Left lung (tissue), 10 donors: Measurements from ENCODE around the gene MEA1. TPM values are rescaled to one million over a fixed set of nuclear protein-coding genes. Genes with fewer than 3 reads are reported as not detected.

Source experiments
- ATAC-seq: fragments of 200-7000 bp; cut with Tn5 transposase; one replicate; pipeline ENCODE4 v1.9.1; 2020; ENCODE audit warnings: moderate library complexity
- DNase-seq, 4 donors: peaks; one replicate each; pipeline ENCODE4 v3.0.0-alpha.2; 2013 to 2020
- H3K27ac ChIP-seq, 2 donors: fragments of 200-600 bp; sonication (generic) in 1 of 2; one replicate each; pipeline versions ENCODE4 v1.5.0 to v1.8.0; 2020 to 2021
- H3K27me3 ChIP-seq, 2 donors: fragments of 200-600 bp; sonication (generic) in 1 of 2; one replicate each; pipeline versions ENCODE4 v1.5.0 to v1.8.0; 2020 to 2021
- H3K36me3 ChIP-seq, 2 donors: fragments of 200-600 bp; sonication (generic) in 1 of 2; one replicate each; pipeline versions ENCODE4 v1.5.0 to v1.8.0; 2020 to 2021
- H3K4me1 ChIP-seq, 2 donors: fragments of 200-600 bp; one replicate each; pipeline ENCODE4 v1.8.0; 2021
- H3K4me3 ChIP-seq, 2 donors: fragments of 200-600 bp; sonication (generic) in 1 of 2; one replicate each; pipeline versions ENCODE4 v1.5.0 to v1.8.0; 2020 to 2021; ENCODE audit warnings: mild to moderate bottlenecking in 1 of 2
- H3K9me3 ChIP-seq, 2 donors: fragments of 200-600 bp; sonication (generic) in 1 of 2; one replicate each; pipeline versions ENCODE4 v1.5.0 to v1.8.0; 2020 to 2021
- CTCF ChIP-seq, 2 donors: fragments of 200-600 bp; sonication (generic) in 1 of 2; IDR thresholded peaks; one replicate each; pipeline versions ENCODE4 v1.5.0 to v1.8.0; 2021; ENCODE audit warnings: antibody characterized with exemption in 2 of 2
- intact Hi-C, 2 donors: fragments of 100-400 bp; cut with DNase I; formaldehyde crosslinking; loops; one replicate each; pipeline versions ENCODE4 v1.11.2 to v1.14.2; 2022
- polyA plus RNA-seq, 6 donors: library from polyadenylated mRNA; unstranded; fragments of 120-200 nt; gene quantifications; one replicate each; pipeline ENCODE4 v1.2.1, GENCODE V29; 2013; ENCODE audit not compliant: insufficient read length in 6 of 6
- total RNA-seq, 2 donors: library from RNA; stranded (reverse); fragmentation: NEBNext Ultra II Directional; extraction: Animal tissue kit (Norgen Biotek cat#: 25700); gene quantifications; one replicate each; pipeline ENCODE4 v1.2.1, GENCODE V29; 2021
- donor health status: DM: no; HTN: yes; CAD: no.
- donor health status: DM: no; HTN: no; CAD: no.

MEA1 gene
- total and polyA plus RNA-seq, 8 donors: 42.7 to 82.6 (median 76.4) TPM

DNA sequence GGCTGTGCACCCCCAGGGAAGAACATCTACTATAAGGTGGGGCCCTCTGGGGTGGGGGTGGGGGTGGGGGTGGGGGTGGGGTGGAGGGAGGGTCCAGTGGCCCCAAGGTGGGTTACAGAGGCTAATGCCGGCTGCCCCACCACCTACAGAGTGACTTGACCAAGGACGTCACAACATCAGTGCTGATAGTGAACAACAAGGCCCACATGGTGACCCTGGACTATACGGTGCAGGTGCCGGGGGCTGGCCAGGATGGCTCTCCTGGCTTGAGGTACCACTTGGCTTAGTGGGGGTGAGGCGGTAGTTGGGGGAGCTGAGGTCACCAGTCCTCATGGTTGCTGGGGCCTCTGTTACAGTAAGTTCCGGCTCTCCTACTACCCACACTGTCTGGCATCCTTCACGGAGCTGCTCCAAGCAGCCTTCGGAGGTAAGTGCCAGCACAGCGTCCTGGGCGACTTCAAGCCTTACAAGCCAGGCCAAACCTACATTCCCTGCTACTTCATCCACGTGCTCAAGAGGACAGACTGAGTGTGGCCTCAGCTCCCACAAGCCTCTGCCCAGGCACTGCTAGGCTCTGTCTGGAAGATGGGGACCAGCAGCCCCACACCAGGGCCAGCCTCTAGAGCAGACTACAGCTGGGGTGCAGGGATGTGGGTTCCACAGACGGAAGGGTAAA lies 50.4 kb downstream of the MEA1 start:
- no peaks in the 10 kb centered on the region for H3K9me3 ChIP-seq
- H3K4me1 ChIP-seq: peaks cover 12 to 20% of the 10 kb centered on the region in 2 donors
- peaks cover 0 to 16% of the 10 kb centered on the region in 2 donors for H3K27me3 ChIP-seq
- DNase-seq (no peak), ATAC-seq (no peak)
- intact Hi-C loops: no loop called here
- no peak for TF ChIP-seq CTCF (IDR thresholded peaks at IDR 0.05)
- no peak overlapping the region for H3K4me3 ChIP-seq
- H3K27ac ChIP-seq: no peak overlapping the region
- H3K36me3 ChIP-seq: peaks cover 0 to 61% of the 10 kb centered on the region in 2 donors

- intact Hi-C loops: no loop called here
- no peak for ATAC-seq
Measured at GRCh38 chr6:42962502-42963178, 51.1 kb downstream of the MEA1 start.

DNA sequence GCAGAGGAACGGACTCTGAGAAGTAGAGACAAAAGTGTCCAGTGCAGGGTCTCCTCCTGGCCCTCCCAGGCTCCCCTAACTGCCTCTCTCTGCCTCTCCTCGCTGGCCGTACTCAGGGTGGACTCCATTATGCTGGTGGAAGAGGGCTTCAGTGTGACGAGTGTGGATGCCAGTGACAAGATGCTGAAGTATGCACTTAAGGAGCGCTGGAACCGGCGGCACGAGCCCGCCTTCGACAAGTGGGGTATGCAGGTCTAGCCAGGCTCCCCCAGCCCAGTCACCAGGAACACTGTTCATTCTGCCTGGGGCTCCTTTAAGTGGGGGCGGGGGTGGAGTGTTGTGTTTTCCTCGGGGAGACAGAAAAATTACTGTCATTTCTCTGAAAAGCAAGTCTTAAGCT lies 51.6 kb downstream of the MEA1 start:
- Histone ChIP-seq H3K27me3 (peaks cover 0 to 16% of the 10 kb centered on the region in 2 donors), H3K36me3 (peaks cover 0 to 48% of the 10 kb centered on the region in 2 donors), H3K27ac (no peak overlapping the region), H3K4me1 (peaks cover 12 to 20% of the 10 kb centered on the region in 2 donors), H3K9me3 (no peaks in the 10 kb centered on the region), H3K4me3 (no peak overlapping the region)
- intact Hi-C loops: no loop called here
- no peak for TF ChIP-seq CTCF (IDR thresholded peaks at IDR 0.05)
- ATAC-seq: no peak
- no peak for DNase-seq

More at GRCh38 chr6:42962502-42963178, 51.1 kb downstream of the MEA1 start:
- Histone ChIP-seq H3K9me3 (no peaks in the 10 kb centered on the region), H3K27ac (no peak overlapping the region), H3K4me3 (no peak overlapping the region), H3K36me3 (peaks cover 0 to 54% of the 10 kb centered on the region in 2 donors), H3K4me1 (peaks cover 12 to 20% of the 10 kb centered on the region in 2 donors), H3K27me3 (peaks cover 0 to 16% of the 10 kb centered on the region in 2 donors)
- DNase-seq: no peak
- TF ChIP-seq CTCF (IDR thresholded peaks at IDR 0.05): no peak

Other genes starting within 250 kb of the MEA1 start
- gene BICRAL, start 231.9 kb downstream of the MEA1 start, total RNA-seq: 10 to 100 TPM; 12.6 to 15.9 TPM
- gene BICRAL, start 231.9 kb downstream of the MEA1 start, polyA plus RNA-seq: 10 to 100 TPM; 17.6 to 20.0 (median 19.2) TPM
- 10 to 100 TPM; 64.6 to 77.8 TPM for gene RPL7L1, start 134.3 kb downstream of the MEA1 start, total RNA-seq
- gene RPL7L1, start 134.3 kb downstream of the MEA1 start, polyA plus RNA-seq: 100 to 1,000 TPM in 5 of 6 donors, 10 to 100 TPM in 1; 98.0 to 122 (median 116) TPM
- gene PTCRA, start 97.9 kb downstream of the MEA1 start, total RNA-seq: 1 to 10 TPM; 2.0 to 2.1 TPM
- gene PTCRA, start 97.9 kb downstream of the MEA1 start, polyA plus RNA-seq: under 1 TPM in 5 of 6 donors, not detected in 1; 0.38 to 0.79 (median 0.58) TPM
- gene CNPY3, start 84.5 kb downstream of the MEA1 start, total RNA-seq: 10 to 100 TPM; 71.4 to 74.1 TPM
- 10 to 100 TPM; 59.2 to 72.1 (median 63.2) TPM for gene CNPY3, start 84.5 kb downstream of the MEA1 start, polyA plus RNA-seq
- 1 to 10 TPM in 1 of 2 donors, under 1 TPM in 1; 0.86 to 1.0 TPM for gene GNMT, start 53.2 kb downstream of the MEA1 start, total RNA-seq
- gene GNMT, start 53.2 kb downstream of the MEA1 start, polyA plus RNA-seq: 1 to 10 TPM in 2 of 6 donors, under 1 TPM in 4; 0.79 to 2.3 (median 0.96) TPM
- 10 to 100 TPM; 23.2 to 25.2 TPM for gene PEX6, start 34.8 kb downstream of the MEA1 start, total RNA-seq
- gene PEX6, start 34.8 kb downstream of the MEA1 start, polyA plus RNA-seq: 10 to 100 TPM; 15.2 to 27.1 (median 18.1) TPM
- 10 to 100 TPM; 30.0 to 35.0 TPM for gene PPP2R5D, start 29.4 kb downstream of the MEA1 start, total RNA-seq
- 10 to 100 TPM; 56.8 to 76.3 (median 63.3) TPM for gene PPP2R5D, start 29.4 kb downstream of the MEA1 start, polyA plus RNA-seq
- gene KLHDC3, start 303 bp upstream of the MEA1 start, total RNA-seq: 10 to 100 TPM; 50.5 to 65.4 TPM
- 100 to 1,000 TPM in 3 of 6 donors, 10 to 100 TPM in 3; 95.3 to 110 (median 103) TPM for gene KLHDC3, start 303 bp upstream of the MEA1 start, polyA plus RNA-seq
- gene RRP36, start 7.7 kb upstream of the MEA1 start, total RNA-seq: 10 to 100 TPM; 43.3 to 53.5 TPM
- 10 to 100 TPM; 48.0 to 55.2 (median 50.2) TPM for gene RRP36, start 7.7 kb upstream of the MEA1 start, polyA plus RNA-seq
- gene CUL7, start 39.9 kb upstream of the MEA1 start, total RNA-seq: 10 to 100 TPM; 22.0 to 28.4 TPM
- 10 to 100 TPM; 42.0 to 54.3 (median 43.6) TPM for gene CUL7, start 39.9 kb upstream of the MEA1 start, polyA plus RNA-seq
- 10 to 100 TPM; 35.2 to 43.4 TPM for gene MRPL2, start 45.5 kb upstream of the MEA1 start, total RNA-seq
- gene MRPL2, start 45.5 kb upstream of the MEA1 start, polyA plus RNA-seq: 10 to 100 TPM; 36.2 to 48.0 (median 40.5) TPM
- 10 to 100 TPM; 20.2 to 38.8 TPM for gene KLC4, start 45.7 kb upstream of the MEA1 start, total RNA-seq
- gene KLC4, start 45.7 kb upstream of the MEA1 start, polyA plus RNA-seq: 10 to 100 TPM; 44.5 to 55.6 (median 53.3) TPM
- gene PTK7, start 62.4 kb upstream of the MEA1 start, total RNA-seq: 100 to 1,000 TPM in 1 of 2 donors, 10 to 100 TPM in 1; 89.2 to 179 TPM
- 100 to 1,000 TPM; 274 to 312 (median 289) TPM for gene PTK7, start 62.4 kb upstream of the MEA1 start, polyA plus RNA-seq
- 10 to 100 TPM; 31.8 to 36.3 TPM for gene SRF, start 157.3 kb upstream of the MEA1 start, total RNA-seq
- gene SRF, start 157.3 kb upstream of the MEA1 start, polyA plus RNA-seq: 10 to 100 TPM; 20.2 to 33.5 (median 30.1) TPM
- gene CUL9, start 168.2 kb upstream of the MEA1 start, total RNA-seq: 10 to 100 TPM; 36.1 to 37.3 TPM
- 10 to 100 TPM; 35.9 to 55.1 (median 42.3) TPM for gene CUL9, start 168.2 kb upstream of the MEA1 start, polyA plus RNA-seq
- gene DNPH1, start 215.5 kb upstream of the MEA1 start, total RNA-seq: 10 to 100 TPM; 47.3 to 49.6 TPM
- 10 to 100 TPM; 26.4 to 43.4 (median 31.9) TPM for gene DNPH1, start 215.5 kb upstream of the MEA1 start, polyA plus RNA-seq
- under 1 TPM; 0.08 to 0.26 TPM for gene TTBK1, start 229.5 kb upstream of the MEA1 start, total RNA-seq
- gene TTBK1, start 229.5 kb upstream of the MEA1 start, polyA plus RNA-seq: under 1 TPM; 0.42 to 0.94 (median 0.77) TPM